ENCODE measurements around the gene ADGRG7.

ADGRG7 gene

GRCh38 chr3:100702980-100703345, 93.6 kb downstream of the ADGRG7 start:
- Histone ChIP-seq H3K4me1 (ENCODE audit: insufficient read depth, low read length) (no peaks in the 10 kb centered on the region), H3K27me3 (ENCODE audit: insufficient read depth, low read length) (peaks cover 38% of the 10 kb centered on the region), H3K36me3 (ENCODE audit: insufficient read depth, low read length) (no peaks in the 10 kb centered on the region), H2AFZ (ENCODE audit: low read depth, low read length) (no peak overlapping the region), H3K9me3 (ENCODE audit: low read length) (no peaks in the 10 kb centered on the region), H3K4me3 (ENCODE audit: low read length) (no peak overlapping the region)

- Histone ChIP-seq H3K4me1 (ENCODE audit: insufficient read depth, low read length) (peaks cover 3% of the 10 kb centered on the region), H2AFZ (ENCODE audit: low read depth, low read length) (no peak overlapping the region), H3K4me3 (ENCODE audit: low read length) (no peak overlapping the region), H3K36me3 (ENCODE audit: insufficient read depth, low read length) (no peaks in the 10 kb centered on the region), H3K9me3 (ENCODE audit: low read length) (no peaks in the 10 kb centered on the region), H3K27me3 (ENCODE audit: insufficient read depth, low read length) (peaks cover 38% of the 10 kb centered on the region)
Observed at GRCh38 chr3:100703865-100704264, 94.5 kb downstream of the ADGRG7 start.

- H3K27me3 ChIP-seq (ENCODE audit: insufficient read depth, low read length): peaks cover 32% of the 10 kb centered on the region
- H3K9me3 ChIP-seq (ENCODE audit: low read length): no peaks in the 10 kb centered on the region
- H2AFZ ChIP-seq (ENCODE audit: low read depth, low read length): no peak overlapping the region
- H3K4me1 ChIP-seq (ENCODE audit: insufficient read depth, low read length): peaks cover 5% of the 10 kb centered on the region
- H3K36me3 ChIP-seq (ENCODE audit: insufficient read depth, low read length): peaks cover 2% of the 10 kb centered on the region
- no peak overlapping the region for H3K4me3 ChIP-seq (ENCODE audit: low read length)
Observed at GRCh38 chr3:100706365-100706764, 97.0 kb downstream of the ADGRG7 start.

GRCh38 chr3:100708644-100708988, 99.2 kb downstream of the ADGRG7 start:
- Histone ChIP-seq H3K9me3 (ENCODE audit: low read length) (no peaks in the 10 kb centered on the region), H3K4me1 (ENCODE audit: insufficient read depth, low read length) (peaks cover 5% of the 10 kb centered on the region), H3K36me3 (ENCODE audit: insufficient read depth, low read length) (peaks cover 8% of the 10 kb centered on the region), H3K27me3 (ENCODE audit: insufficient read depth, low read length) (peaks cover 31% of the 10 kb centered on the region), H3K4me3 (ENCODE audit: low read length) (peak overlapping the region; percentile 61), H2AFZ (ENCODE audit: low read depth, low read length) (peak overlapping the region; percentile 61)

DNA sequence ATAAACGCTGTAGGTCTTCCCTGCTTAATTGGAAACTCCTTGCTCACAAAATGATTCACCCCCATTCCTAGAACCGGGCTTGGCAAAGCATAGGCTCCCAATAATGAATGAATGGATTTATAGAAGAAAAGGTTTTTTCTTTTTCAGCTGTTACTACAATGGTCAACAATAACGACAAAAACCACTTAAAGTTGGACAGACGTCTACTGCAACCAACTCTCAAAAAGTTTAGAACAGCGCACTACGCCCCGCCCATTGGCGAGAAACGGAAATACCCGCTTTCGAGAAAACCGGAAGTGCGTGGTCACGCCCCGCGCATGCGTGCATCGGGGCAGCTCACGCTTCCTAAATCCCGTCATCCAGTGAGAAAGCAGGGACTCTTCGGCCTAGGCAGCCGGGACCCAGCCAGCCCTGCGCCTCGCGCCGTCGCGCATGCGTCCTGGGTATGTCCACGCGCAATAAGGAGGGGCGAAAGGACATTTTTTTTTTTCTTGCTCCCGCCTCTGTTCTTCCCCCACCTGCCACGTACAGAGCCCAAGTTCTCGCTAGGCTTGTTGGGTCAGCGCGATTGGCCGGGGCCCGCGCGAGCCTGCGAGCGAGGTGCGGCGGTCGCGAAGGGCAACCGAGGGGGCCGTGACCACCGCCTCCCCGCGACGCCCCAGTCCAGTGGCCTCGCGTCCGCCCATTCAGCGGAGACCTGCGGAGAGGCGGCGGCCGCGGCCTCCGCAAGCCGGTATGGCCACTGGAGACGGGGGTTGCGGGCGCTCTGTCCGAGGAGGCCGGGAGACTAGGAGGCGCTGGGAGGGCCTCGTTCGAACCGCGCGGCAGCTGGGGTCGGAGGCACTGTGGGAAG, 99.8 kb downstream of the ADGRG7 start, which contains the start of gene TFG:
Gene TFG, plus strand, starts transcription at position 506 of the 853 bp plus-strand sequence. CDS start 4,192 bp downstream, outside the sequence.
- Histone ChIP-seq H3K4me1 (ENCODE audit: insufficient read depth, low read length) (peaks cover 5% of the 10 kb centered on the region), H3K27me3 (ENCODE audit: insufficient read depth, low read length) (peaks cover 25% of the 10 kb centered on the region), H3K36me3 (ENCODE audit: insufficient read depth, low read length) (peaks cover 14% of the 10 kb centered on the region), H3K9me3 (ENCODE audit: low read length) (no peaks in the 10 kb centered on the region), H2AFZ (ENCODE audit: low read depth, low read length) (peak within 1 kb of the TSS; percentile 61), H3K4me3 (ENCODE audit: low read length) (peak within 1 kb of the TSS; percentile 61)

DNA sequence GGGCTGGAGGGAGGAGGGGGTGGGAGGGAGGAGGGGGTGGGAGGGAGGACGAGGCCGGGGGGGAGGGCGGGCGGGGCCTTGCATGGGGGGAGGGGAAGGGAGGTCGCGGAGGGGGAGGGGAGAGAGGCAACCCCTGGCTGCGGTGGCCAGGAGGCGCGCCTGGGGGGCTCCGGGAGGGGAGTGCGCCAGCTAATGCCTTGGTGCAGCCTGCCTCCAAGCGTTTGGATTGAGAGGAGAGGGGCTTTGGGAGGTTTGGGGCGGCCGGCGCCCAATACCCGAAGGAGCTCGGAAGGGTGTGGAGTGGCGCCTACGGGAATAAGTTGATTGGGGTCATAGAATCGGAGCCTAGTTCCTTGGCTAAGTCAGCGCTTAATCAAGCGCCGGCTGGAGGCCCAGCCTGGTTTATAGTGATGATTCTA, 100.5 kb downstream of the ADGRG7 start:
- Histone ChIP-seq H3K27me3 (ENCODE audit: insufficient read depth, low read length) (peaks cover 24% of the 10 kb centered on the region), H3K36me3 (ENCODE audit: insufficient read depth, low read length) (peaks cover 20% of the 10 kb centered on the region), H3K9me3 (ENCODE audit: low read length) (no peaks in the 10 kb centered on the region), H2AFZ (ENCODE audit: low read depth, low read length) (peak overlapping the region; percentile 49), H3K4me1 (ENCODE audit: insufficient read depth, low read length) (peaks cover 5% of the 10 kb centered on the region), H3K4me3 (ENCODE audit: low read length) (peak overlapping the region; percentile 61)

- Histone ChIP-seq H2AFZ (ENCODE audit: low read depth, low read length) (peak overlapping the region; percentile 49), H3K36me3 (ENCODE audit: insufficient read depth, low read length) (peaks cover 25% of the 10 kb centered on the region), H3K27me3 (ENCODE audit: insufficient read depth, low read length) (peaks cover 20% of the 10 kb centered on the region), H3K4me1 (ENCODE audit: insufficient read depth, low read length) (peaks cover 5% of the 10 kb centered on the region), H3K4me3 (ENCODE audit: low read length) (peak overlapping the region; percentile 61), H3K9me3 (ENCODE audit: low read length) (no peaks in the 10 kb centered on the region)
Observed at GRCh38 chr3:100710261-100710968, 101.0 kb downstream of the ADGRG7 start.

DNA sequence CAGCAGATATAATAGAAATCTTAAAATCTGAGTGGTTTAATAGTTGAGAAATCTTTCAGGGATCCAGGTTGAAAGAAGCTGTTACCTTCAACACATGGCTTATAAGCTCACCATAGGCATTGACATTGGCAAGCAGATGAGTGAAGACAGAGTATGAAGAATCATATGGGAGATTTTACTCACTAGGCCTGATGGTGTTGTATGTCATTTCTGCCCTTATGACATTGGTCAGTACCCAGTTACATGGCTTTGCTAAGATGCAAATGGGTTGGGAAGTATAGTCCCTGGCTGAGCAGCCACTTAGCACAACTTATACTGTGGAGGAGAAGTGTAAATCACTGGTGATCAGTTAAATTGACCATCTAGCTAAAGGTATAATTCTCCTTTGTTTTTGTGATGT, 105.8 kb downstream of the ADGRG7 start:
- H3K4me3 ChIP-seq (ENCODE audit: low read length): no peak overlapping the region
- peaks cover 53% of the 10 kb centered on the region for H3K36me3 ChIP-seq (ENCODE audit: insufficient read depth, low read length)

GRCh38 chr3:100717063-100717462, 107.7 kb downstream of the ADGRG7 start:
- H3K27me3 ChIP-seq (ENCODE audit: insufficient read depth, low read length): no peaks in the 10 kb centered on the region
- no peak overlapping the region for H3K4me3 ChIP-seq (ENCODE audit: low read length)
- peaks cover 66% of the 10 kb centered on the region for H3K36me3 ChIP-seq (ENCODE audit: insufficient read depth, low read length)
- H2AFZ ChIP-seq (ENCODE audit: low read depth, low read length): no peak overlapping the region
- peaks cover 9% of the 10 kb centered on the region for H3K4me1 ChIP-seq (ENCODE audit: insufficient read depth, low read length)
- H3K9me3 ChIP-seq (ENCODE audit: low read length): peaks cover 14% of the 10 kb centered on the region

More for the DNA sequence above, 105.8 kb downstream of the ADGRG7 start:
- Histone ChIP-seq H3K27me3 (ENCODE audit: insufficient read depth, low read length) (no peaks in the 10 kb centered on the region), H2AFZ (ENCODE audit: low read depth, low read length) (no peak overlapping the region), H3K4me1 (ENCODE audit: insufficient read depth, low read length) (peaks cover 11% of the 10 kb centered on the region), H3K9me3 (ENCODE audit: low read length) (peaks cover 2% of the 10 kb centered on the region)

DNA sequence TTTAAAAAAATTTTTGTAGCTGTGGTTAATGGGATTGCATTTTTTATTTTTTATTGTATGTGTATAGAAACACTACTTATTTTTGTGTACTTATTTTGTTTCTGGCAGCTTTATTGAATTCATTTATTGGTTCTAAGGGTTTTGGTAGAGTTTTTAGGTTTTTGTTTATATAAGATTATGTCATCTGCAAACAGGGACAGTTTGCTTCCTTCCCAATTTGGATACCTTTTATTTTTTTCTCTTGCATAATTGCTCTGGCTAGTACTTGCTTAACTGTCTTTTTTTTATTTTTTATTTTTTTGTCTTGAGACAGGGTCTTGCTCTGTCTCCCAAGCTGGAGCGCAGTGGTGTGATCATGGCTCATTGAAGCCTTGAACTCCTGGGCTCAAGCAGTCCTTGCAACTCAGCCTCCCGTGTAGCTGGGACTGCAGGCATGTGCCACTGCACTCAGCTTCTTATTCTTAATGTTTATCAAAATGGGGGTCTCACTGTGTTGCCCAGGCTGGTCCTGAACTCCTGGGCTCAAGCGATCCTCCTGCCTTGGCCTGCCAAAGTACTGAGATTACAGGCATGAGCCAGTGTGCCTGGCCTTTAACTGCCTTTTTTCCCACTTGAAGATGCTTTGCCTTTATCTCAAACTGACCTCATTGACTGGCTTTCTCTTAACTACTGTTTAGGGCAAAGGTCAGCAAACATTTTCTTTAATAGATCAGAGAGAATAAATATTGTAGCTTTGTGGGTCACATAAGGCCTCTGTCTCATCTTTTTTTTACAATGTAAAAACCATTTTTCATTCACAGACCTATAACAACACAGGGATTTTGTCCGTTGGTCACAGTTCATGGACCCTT, 108.5 kb downstream of the ADGRG7 start:
- Histone ChIP-seq H3K36me3 (ENCODE audit: insufficient read depth, low read length) (peaks cover 67% of the 10 kb centered on the region), H2AFZ (ENCODE audit: low read depth, low read length) (no peak overlapping the region), H3K4me1 (ENCODE audit: insufficient read depth, low read length) (peaks cover 9% of the 10 kb centered on the region), H3K4me3 (ENCODE audit: low read length) (no peak overlapping the region), H3K9me3 (ENCODE audit: low read length) (peaks cover 14% of the 10 kb centered on the region), H3K27me3 (ENCODE audit: insufficient read depth, low read length) (no peaks in the 10 kb centered on the region)

- peaks cover 67% of the 10 kb centered on the region for H3K36me3 ChIP-seq (ENCODE audit: insufficient read depth, low read length)
- H3K9me3 ChIP-seq (ENCODE audit: low read length): peaks cover 14% of the 10 kb centered on the region
- no peaks in the 10 kb centered on the region for H3K27me3 ChIP-seq (ENCODE audit: insufficient read depth, low read length)
- peaks cover 9% of the 10 kb centered on the region for H3K4me1 ChIP-seq (ENCODE audit: insufficient read depth, low read length)
- H3K4me3 ChIP-seq (ENCODE audit: low read length): no peak overlapping the region
- no peak overlapping the region for H2AFZ ChIP-seq (ENCODE audit: low read depth, low read length)
Observed at GRCh38 chr3:100719136-100719535, 109.7 kb downstream of the ADGRG7 start.

DNA sequence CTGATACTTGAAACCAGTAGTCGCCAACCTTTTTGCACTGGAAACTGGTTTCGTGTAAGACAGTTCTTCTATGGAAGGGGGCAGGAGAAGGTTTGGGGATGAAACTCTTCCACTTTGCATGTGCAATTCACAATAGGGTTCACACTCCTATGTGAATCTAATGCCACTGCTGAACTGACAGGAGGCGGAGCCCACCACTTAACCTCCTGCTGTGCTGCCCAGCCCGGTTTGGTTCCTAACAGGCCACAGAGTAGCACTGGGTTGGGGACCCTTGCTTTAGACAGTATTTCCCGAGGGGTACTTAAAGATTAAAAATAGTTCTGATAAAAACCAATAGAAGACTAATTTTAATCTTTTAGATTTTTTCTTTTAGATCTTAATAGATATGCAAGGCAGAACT, 111.0 kb downstream of the ADGRG7 start:
- Histone ChIP-seq H3K4me3 (ENCODE audit: low read length) (no peak overlapping the region), H3K27me3 (ENCODE audit: insufficient read depth, low read length) (no peaks in the 10 kb centered on the region), H3K36me3 (ENCODE audit: insufficient read depth, low read length) (peaks cover 56% of the 10 kb centered on the region), H2AFZ (ENCODE audit: low read depth, low read length) (no peak overlapping the region), H3K4me1 (ENCODE audit: insufficient read depth, low read length) (peaks cover 9% of the 10 kb centered on the region), H3K9me3 (ENCODE audit: low read length) (peaks cover 14% of the 10 kb centered on the region)

All from neuron (in vitro differentiated cells).